ENCODE data around the gene MT1A.

Gene MT1A

GRCh38 chr16:56682703-56683397 is 44.4 kb downstream of the MT1A start:
- no peak for DNase-seq

GRCh38 chr16:56683424-56684172 is 45.1 kb downstream of the MT1A start:
- no peak for DNase-seq

- no peak for DNase-seq
These were observed 45.9 kb downstream of the MT1A start for GRCh38 chr16:56684256-56684925.

- DNase-seq = no peak
These were observed 46.6 kb downstream of the MT1A start for GRCh38 chr16:56684926-56685590.

GRCh38 chr16:56686758-56687157 is 48.3 kb downstream of the MT1A start:
- DNase-seq = no peak

GRCh38 chr16:56688762-56689161 is 50.3 kb downstream of the MT1A start:
- DNase-seq = no peak

- DNase-seq = no peak
These were observed 50.7 kb downstream of the MT1A start for GRCh38 chr16:56689171-56689570.

Data from NCI-H526 treated with DMSO at 0.1 percent for 48 hours (cell line).